ENCODE results near the gene ITIH2.

DNA sequence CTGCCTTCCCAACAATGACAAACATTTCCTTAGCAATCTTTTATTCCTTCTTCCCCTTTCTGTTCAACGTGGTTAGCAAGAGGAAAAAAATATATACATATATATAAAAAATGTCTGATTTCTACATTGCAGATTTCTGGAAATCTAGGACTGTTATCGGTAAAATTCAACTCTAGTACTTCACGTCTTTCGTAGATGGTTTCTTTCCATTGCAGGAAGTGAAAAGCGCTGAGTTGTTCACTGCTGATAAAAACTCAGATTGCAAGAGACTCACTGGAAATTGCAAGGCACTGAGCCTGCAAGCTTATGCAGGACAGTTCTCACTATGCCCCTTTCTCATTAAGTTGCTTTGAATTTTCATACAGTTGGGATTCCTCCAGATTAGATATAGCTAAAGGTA lies 60.8 kb downstream of the ITIH2 start:
- TF ChIP-seq, protein P1, sequence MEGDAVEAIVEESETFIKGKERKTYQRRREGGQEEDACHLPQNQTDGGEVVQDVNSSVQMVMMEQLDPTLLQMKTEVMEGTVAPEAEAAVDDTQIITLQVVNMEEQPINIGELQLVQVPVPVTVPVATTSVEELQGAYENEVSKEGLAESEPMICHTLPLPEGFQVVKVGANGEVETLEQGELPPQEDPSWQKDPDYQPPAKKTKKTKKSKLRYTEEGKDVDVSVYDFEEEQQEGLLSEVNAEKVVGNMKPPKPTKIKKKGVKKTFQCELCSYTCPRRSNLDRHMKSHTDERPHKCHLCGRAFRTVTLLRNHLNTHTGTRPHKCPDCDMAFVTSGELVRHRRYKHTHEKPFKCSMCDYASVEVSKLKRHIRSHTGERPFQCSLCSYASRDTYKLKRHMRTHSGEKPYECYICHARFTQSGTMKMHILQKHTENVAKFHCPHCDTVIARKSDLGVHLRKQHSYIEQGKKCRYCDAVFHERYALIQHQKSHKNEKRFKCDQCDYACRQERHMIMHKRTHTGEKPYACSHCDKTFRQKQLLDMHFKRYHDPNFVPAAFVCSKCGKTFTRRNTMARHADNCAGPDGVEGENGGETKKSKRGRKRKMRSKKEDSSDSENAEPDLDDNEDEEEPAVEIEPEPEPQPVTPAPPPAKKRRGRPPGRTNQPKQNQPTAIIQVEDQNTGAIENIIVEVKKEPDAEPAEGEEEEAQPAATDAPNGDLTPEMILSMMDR (IDR thresholded peaks at IDR 0.05; ENCODE audit: insufficient read depth, low read length, poor library complexity, severe bottlenecking), result no peak
- TF ChIP-seq EZH2phosphoT487 (conservative IDR thresholded peaks at IDR 0.05; ENCODE audit: low read length), result no peak
